Measurements from ENCODE around the gene SAPCD2. TPM values are rescaled to one million over a fixed set of nuclear protein-coding genes. Genes with fewer than 3 reads are reported as not detected.

SAPCD2 gene
- total and polyA plus RNA-seq, 9 of the 15 experiments (the other 6 are each of a cell fraction or from before 2014, with no cell fraction given): 3.4 to 91.8 (median 18.8) TPM

DNA sequence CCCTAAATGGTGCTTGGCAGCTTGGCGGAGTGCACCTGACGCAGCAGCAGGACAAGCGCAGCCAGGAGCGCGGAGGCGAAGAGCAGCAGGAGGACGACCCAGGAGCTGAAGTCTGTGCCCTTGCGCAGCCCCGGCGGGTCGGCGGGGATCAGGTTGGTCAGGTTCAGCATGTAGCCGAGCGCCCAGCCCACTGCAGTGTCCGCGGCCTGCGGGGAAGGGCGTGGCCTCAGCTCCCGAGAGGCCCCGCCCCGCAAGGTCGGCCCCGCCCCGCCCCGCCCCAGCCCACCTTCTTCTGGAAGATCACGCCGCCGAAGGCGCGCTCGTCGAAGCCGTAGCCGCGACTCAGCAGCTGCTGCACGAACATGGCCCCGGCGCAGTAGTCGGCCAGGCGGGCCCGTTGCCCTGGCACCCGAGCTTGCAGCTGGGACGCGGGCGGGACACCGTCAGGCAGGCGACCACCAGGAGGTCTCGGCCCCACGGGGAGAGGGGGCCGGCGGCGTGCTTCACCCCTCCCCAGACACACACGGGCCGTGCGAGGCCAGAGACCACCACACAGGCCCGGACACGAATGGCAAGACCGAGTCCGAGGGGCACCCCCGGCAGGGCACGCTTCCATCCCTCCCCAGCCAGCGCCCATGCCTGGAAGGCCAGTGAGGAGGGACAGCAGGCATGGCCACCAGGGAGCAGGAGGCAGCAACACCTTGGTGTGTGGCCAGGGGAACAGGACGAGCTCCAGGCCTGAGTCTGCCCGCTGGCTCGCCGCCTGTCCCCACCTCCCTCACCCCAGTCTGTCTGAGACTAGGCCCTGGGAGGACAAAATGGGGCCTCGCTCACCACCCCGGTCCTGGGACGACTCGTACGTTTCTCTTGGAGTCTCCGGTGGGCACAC lies 21.5 kb downstream of the SAPCD2 start:
- H3K27me3 ChIP-seq (ENCODE audit: control insufficient read depth in 2 of 2, insufficient read depth in 2 of 2, low read length in 2 of 2): peaks cover 7 to 33% of the 10 kb centered on the region in 2 experiments; a peak in 4 of 5 replicates
- DNase-seq (ENCODE audit: extremely low read depth in 1 of 4, low spot score in 3 of 4) (peak; percentile 67 to 92 (median 89)), FAIRE-seq (peak; percentile 6), ATAC-seq (peak; percentile 78)
- H3K36me3 ChIP-seq (ENCODE audit: control insufficient read depth, insufficient read depth, low read length): no peaks in the 10 kb centered on the region
- peak overlapping the region; percentile 25; the same call in 1 of the 2 replicates for H3K4me2 ChIP-seq (ENCODE audit: insufficient read depth, low read length)
- 9% methylated on average over 44 of the region's 72 CpGs for WGBS (ENCODE audit: insufficient coverage, low coverage, missing lambda C conversion rate)
- peaks cover 2 to 76% of the 10 kb centered on the region in 2 experiments; a peak in 3 of 5 replicates for H3K4me1 ChIP-seq (replicated peaks in 1 of 2; ENCODE audit: control insufficient read depth in 2 of 2, insufficient read depth in 2 of 2, low read length in 2 of 2)
- H3K79me2 ChIP-seq (ENCODE audit: control insufficient read depth, insufficient read depth, low read length): no peaks in the 10 kb centered on the region
- ChIA-PET POLR2A (interaction anchor here (0.6 to 1.8 kb wide), 7 partner anchors 12 to 584 kb away, joined by 3 to 4 read pairs (median 3); no protein-coding TSS in a partner anchor), CTCF (ENCODE audit: low intra/inter-chr PET ratio) (interaction anchor here (0.6 to 1.6 kb wide), 3 partner anchors 139 to 188 kb away, joined by 3 to 5 read pairs (median 4); partner anchors contain the start of genes ANAPC2 and SSNA1)
- in situ Hi-C loops (cut with MboI): no loop called here
- intact Hi-C loops (cut with micrococcal nuclease): no loop called here
- 0 out of 2 replicates have a peak overlapping the region, but pooled peaks have one; percentile 4 for H2AFZ ChIP-seq (ENCODE audit: low read depth, low read length)
- H3K9ac ChIP-seq (ENCODE audit: insufficient read depth in 1 of 2, low read depth in 2 of 2, low read length in 2 of 2): peak overlapping the region in 1 of 2 experiments; percentile 43; a peak in 1 of 4 replicates
- peaks cover 37% of the 10 kb centered on the region for H4K20me1 ChIP-seq (replicated peaks; ENCODE audit: control insufficient read depth, insufficient read depth, low read length)
- no TSS peak for BruUV-seq (replicated peaks)
- no peaks in the 10 kb centered on the region for H3K9me3 ChIP-seq (replicated peaks; ENCODE audit: control insufficient read depth, insufficient read depth, low read depth, low read length)
- no peak overlapping the region for H3K27ac ChIP-seq (ENCODE audit: extremely low read depth, low read depth, low read length)
- H3K4me3 ChIP-seq: no peak overlapping the region
- H3K9me1 ChIP-seq (ENCODE audit: control insufficient read depth, insufficient read depth, low read length): peaks cover 2% of the 10 kb centered on the region
- TF ChIP-seq MCM2 (IDR thresholded peaks at IDR 0.05; ENCODE audit: low read depth) (no peak), CREM (IDR thresholded peaks at IDR 0.05; ENCODE audit: low read depth) (0 out of 2 replicates have a peak, but pooled peaks have one; percentile 11), SAFB (IDR thresholded peaks at IDR 0.05; ENCODE audit: borderline replicate concordance, low read depth, low read length) (0 out of 2 replicates have a peak, but pooled peaks have one; percentile 28), GABPB1 (CRISPR knock-in tag; IDR thresholded peaks at IDR 0.05) (0 out of 2 replicates have a peak, but pooled peaks have one; percentile 4)
- TF ChIP-seq, protein P1, sequence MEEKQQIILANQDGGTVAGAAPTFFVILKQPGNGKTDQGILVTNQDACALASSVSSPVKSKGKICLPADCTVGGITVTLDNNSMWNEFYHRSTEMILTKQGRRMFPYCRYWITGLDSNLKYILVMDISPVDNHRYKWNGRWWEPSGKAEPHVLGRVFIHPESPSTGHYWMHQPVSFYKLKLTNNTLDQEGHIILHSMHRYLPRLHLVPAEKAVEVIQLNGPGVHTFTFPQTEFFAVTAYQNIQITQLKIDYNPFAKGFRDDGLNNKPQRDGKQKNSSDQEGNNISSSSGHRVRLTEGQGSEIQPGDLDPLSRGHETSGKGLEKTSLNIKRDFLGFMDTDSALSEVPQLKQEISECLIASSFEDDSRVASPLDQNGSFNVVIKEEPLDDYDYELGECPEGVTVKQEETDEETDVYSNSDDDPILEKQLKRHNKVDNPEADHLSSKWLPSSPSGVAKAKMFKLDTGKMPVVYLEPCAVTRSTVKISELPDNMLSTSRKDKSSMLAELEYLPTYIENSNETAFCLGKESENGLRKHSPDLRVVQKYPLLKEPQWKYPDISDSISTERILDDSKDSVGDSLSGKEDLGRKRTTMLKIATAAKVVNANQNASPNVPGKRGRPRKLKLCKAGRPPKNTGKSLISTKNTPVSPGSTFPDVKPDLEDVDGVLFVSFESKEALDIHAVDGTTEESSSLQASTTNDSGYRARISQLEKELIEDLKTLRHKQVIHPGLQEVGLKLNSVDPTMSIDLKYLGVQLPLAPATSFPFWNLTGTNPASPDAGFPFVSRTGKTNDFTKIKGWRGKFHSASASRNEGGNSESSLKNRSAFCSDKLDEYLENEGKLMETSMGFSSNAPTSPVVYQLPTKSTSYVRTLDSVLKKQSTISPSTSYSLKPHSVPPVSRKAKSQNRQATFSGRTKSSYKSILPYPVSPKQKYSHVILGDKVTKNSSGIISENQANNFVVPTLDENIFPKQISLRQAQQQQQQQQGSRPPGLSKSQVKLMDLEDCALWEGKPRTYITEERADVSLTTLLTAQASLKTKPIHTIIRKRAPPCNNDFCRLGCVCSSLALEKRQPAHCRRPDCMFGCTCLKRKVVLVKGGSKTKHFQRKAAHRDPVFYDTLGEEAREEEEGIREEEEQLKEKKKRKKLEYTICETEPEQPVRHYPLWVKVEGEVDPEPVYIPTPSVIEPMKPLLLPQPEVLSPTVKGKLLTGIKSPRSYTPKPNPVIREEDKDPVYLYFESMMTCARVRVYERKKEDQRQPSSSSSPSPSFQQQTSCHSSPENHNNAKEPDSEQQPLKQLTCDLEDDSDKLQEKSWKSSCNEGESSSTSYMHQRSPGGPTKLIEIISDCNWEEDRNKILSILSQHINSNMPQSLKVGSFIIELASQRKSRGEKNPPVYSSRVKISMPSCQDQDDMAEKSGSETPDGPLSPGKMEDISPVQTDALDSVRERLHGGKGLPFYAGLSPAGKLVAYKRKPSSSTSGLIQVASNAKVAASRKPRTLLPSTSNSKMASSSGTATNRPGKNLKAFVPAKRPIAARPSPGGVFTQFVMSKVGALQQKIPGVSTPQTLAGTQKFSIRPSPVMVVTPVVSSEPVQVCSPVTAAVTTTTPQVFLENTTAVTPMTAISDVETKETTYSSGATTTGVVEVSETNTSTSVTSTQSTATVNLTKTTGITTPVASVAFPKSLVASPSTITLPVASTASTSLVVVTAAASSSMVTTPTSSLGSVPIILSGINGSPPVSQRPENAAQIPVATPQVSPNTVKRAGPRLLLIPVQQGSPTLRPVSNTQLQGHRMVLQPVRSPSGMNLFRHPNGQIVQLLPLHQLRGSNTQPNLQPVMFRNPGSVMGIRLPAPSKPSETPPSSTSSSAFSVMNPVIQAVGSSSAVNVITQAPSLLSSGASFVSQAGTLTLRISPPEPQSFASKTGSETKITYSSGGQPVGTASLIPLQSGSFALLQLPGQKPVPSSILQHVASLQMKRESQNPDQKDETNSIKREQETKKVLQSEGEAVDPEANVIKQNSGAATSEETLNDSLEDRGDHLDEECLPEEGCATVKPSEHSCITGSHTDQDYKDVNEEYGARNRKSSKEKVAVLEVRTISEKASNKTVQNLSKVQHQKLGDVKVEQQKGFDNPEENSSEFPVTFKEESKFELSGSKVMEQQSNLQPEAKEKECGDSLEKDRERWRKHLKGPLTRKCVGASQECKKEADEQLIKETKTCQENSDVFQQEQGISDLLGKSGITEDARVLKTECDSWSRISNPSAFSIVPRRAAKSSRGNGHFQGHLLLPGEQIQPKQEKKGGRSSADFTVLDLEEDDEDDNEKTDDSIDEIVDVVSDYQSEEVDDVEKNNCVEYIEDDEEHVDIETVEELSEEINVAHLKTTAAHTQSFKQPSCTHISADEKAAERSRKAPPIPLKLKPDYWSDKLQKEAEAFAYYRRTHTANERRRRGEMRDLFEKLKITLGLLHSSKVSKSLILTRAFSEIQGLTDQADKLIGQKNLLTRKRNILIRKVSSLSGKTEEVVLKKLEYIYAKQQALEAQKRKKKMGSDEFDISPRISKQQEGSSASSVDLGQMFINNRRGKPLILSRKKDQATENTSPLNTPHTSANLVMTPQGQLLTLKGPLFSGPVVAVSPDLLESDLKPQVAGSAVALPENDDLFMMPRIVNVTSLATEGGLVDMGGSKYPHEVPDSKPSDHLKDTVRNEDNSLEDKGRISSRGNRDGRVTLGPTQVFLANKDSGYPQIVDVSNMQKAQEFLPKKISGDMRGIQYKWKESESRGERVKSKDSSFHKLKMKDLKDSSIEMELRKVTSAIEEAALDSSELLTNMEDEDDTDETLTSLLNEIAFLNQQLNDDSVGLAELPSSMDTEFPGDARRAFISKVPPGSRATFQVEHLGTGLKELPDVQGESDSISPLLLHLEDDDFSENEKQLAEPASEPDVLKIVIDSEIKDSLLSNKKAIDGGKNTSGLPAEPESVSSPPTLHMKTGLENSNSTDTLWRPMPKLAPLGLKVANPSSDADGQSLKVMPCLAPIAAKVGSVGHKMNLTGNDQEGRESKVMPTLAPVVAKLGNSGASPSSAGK (IDR thresholded peaks at IDR 0.05): peak; percentile 61; the same call in 1 of the 2 replicates
- TF ChIP-seq, protein P2, sequence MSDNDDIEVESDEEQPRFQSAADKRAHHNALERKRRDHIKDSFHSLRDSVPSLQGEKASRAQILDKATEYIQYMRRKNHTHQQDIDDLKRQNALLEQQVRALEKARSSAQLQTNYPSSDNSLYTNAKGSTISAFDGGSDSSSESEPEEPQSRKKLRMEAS (CRISPR knock-in tag; IDR thresholded peaks at IDR 0.05): 0 out of 2 replicates have a peak, but pooled peaks have one; percentile 10

Measured in K562 (cell line).